Endothelial cell (in vitro differentiated cells): ENCODE results near the gene DNAJC1. TPM values are rescaled to one million over a fixed set of nuclear protein-coding genes. Genes with fewer than 3 reads are reported as not detected.

ENCODE experiments used
- DNase-seq: peaks from one replicate; pipeline ENCODE4 v3.0.0; 2021; ENCODE audit warnings: low spot score
- H3K27ac Mint-ChIP-seq: one replicate; pipeline ENCODE4 v1.8.0; 2021; ENCODE audit warnings: mixed read lengths, inconsistent platforms; ENCODE audit not compliant: unreplicated experiment
- H3K27me3 Mint-ChIP-seq: one replicate; pipeline ENCODE4 v1.8.0; 2021; ENCODE audit warnings: mild to moderate bottlenecking, moderate library complexity, mixed read lengths, inconsistent platforms; ENCODE audit not compliant: unreplicated experiment
- H3K36me3 Mint-ChIP-seq: one replicate; pipeline ENCODE4 v1.8.0; 2021; ENCODE audit warnings: mild to moderate bottlenecking, low read depth, mixed read lengths, inconsistent platforms; ENCODE audit not compliant: unreplicated experiment
- H3K4me1 Mint-ChIP-seq: one replicate; pipeline ENCODE4 v1.8.0; 2021; ENCODE audit warnings: mild to moderate bottlenecking, mixed read lengths, inconsistent platforms; ENCODE audit not compliant: unreplicated experiment
- H3K4me3 Mint-ChIP-seq: one replicate; pipeline ENCODE4 v1.8.0; 2021; ENCODE audit warnings: mild to moderate bottlenecking, mixed read lengths, inconsistent platforms; ENCODE audit not compliant: unreplicated experiment
- H3K9me3 Mint-ChIP-seq: one replicate; pipeline ENCODE4 v1.8.0; 2021; ENCODE audit warnings: mixed read lengths, inconsistent platforms; ENCODE audit not compliant: unreplicated experiment
- total RNA-seq: library from RNA; stranded (reverse); fragmentation: NEBNext Ultra II Directional; extraction: Animal tissue kit (Norgen Biotek cat#: 25700); gene quantifications from one replicate; pipeline ENCODE4 v1.2.1, GENCODE V29; 2021; ENCODE audit not compliant: unreplicated experiment
- TF ChIP-seq, protein P1 (sequence below): fragments of 200-600 bp; sonication (generic); IDR thresholded peaks from one replicate; pipeline ENCODE4 v1.5.0; 2021; ENCODE audit warnings: antibody characterized with exemption; ENCODE audit not compliant: unreplicated experiment

The DNAJC1 gene
- total RNA-seq, 1 donor from 2014 or later: 32.0 TPM

DNA sequence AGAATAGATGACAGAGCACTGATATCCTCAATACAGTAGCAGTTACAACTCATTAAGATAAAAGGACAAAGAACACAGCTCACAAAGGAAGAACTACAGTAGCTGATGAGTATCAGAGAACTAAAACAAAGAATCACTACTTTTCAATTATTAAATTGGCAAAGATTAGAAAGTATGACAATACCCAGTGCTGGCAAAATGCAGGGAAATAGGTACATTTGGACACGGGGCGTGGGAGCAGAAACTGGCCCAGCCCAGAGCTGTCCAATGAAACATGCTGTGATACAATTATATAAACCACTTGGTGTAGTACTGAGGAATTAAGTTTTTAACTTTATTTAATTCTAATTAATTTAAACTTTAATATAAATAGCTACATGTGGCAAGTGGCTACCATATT is 243.2 kb downstream of the DNAJC1 start:
- H3K36me3 Mint-ChIP-seq: peaks cover 3% of the 10 kb centered on the region
- H3K27me3 Mint-ChIP-seq: peaks cover 2% of the 10 kb centered on the region
- H3K4me3 Mint-ChIP-seq: no peak overlapping the region
- peaks cover 8% of the 10 kb centered on the region for H3K4me1 Mint-ChIP-seq
- DNase-seq: no peak
- TF ChIP-seq, protein P1, sequence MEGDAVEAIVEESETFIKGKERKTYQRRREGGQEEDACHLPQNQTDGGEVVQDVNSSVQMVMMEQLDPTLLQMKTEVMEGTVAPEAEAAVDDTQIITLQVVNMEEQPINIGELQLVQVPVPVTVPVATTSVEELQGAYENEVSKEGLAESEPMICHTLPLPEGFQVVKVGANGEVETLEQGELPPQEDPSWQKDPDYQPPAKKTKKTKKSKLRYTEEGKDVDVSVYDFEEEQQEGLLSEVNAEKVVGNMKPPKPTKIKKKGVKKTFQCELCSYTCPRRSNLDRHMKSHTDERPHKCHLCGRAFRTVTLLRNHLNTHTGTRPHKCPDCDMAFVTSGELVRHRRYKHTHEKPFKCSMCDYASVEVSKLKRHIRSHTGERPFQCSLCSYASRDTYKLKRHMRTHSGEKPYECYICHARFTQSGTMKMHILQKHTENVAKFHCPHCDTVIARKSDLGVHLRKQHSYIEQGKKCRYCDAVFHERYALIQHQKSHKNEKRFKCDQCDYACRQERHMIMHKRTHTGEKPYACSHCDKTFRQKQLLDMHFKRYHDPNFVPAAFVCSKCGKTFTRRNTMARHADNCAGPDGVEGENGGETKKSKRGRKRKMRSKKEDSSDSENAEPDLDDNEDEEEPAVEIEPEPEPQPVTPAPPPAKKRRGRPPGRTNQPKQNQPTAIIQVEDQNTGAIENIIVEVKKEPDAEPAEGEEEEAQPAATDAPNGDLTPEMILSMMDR: no peak
- no peaks in the 10 kb centered on the region for H3K9me3 Mint-ChIP-seq
- no peak overlapping the region for H3K27ac Mint-ChIP-seq

DNA sequence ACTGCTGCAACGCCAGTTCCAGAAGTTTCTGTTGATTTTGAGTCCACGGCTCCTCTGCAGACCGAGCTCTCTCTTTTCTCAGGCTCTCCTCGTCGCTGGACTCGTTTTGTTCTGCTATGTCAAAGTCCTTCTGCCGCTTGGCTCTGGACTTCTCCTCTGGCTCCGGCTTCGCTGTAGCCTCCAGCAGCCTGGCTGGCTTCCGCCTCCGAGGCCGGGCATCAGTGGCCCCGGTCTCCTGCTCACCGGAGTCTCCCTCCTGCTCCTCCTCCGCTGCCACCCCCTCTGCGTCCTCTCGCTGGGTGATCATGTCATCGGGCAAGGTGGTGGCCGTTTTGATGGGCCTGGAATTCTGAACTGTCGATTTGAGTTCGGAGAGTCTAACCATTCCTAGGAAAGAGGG is 244.3 kb downstream of the DNAJC1 start:
- peaks cover 3% of the 10 kb centered on the region for H3K36me3 Mint-ChIP-seq
- DNase-seq: no peak
- TF ChIP-seq, protein P1: no peak
- H3K4me1 Mint-ChIP-seq: peaks cover 4% of the 10 kb centered on the region
- H3K4me3 Mint-ChIP-seq: no peak overlapping the region
- H3K9me3 Mint-ChIP-seq: no peaks in the 10 kb centered on the region
- H3K27me3 Mint-ChIP-seq: peaks cover 2% of the 10 kb centered on the region
- H3K27ac Mint-ChIP-seq: no peak overlapping the region

DNA sequence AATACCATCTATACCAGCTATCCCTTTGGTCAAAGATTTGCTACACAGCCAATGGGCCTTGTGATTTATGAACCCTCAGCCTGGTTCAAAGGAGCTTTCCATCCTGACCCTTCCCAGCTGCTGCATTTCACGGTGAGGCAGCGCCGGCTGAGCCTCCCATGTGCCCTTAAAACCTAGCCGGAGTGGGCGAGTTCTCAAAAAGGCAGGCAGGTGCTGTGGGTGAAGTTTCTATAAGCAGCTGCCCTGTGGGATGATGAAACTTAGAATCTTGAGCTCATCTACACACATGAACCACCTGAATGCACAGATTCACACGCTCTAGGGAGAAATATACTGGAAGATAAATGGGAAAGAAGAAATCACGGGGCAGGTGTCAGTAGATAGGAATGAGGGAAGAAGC is 244.8 kb downstream of the DNAJC1 start:
- Mint-ChIP-seq H3K4me1 (peaks cover 4% of the 10 kb centered on the region), H3K36me3 (peaks cover 3% of the 10 kb centered on the region), H3K27ac (no peak overlapping the region), H3K4me3 (no peak overlapping the region), H3K9me3 (no peaks in the 10 kb centered on the region), H3K27me3 (peaks cover 2% of the 10 kb centered on the region)
- TF ChIP-seq, protein P1: no peak
- DNase-seq: no peak

DNA sequence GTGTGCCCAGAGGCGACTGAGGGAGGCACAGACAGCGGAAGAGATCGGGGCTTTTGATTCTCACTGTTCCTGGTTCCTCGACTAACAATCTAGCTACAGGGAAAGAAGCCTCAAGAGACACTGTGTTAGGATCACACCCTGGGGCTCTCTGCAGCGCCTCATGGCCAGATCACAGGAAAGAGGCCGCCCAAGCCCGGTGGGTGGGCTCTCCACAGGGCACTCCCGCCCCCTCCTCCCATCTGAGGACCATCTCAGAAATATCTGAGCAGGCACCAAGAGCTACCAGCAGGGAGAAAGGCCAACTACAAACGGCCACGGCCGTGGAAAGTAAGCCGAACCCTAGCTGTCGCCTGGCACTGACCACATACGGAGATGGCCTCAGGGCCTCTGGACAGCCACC is 245.3 kb downstream of the DNAJC1 start:
- Mint-ChIP-seq H3K9me3 (no peaks in the 10 kb centered on the region), H3K27ac (no peak overlapping the region), H3K4me1 (peaks cover 4% of the 10 kb centered on the region), H3K36me3 (peaks cover 3% of the 10 kb centered on the region), H3K4me3 (no peak overlapping the region), H3K27me3 (peaks cover 4% of the 10 kb centered on the region)
- no peak for DNase-seq
- TF ChIP-seq, protein P1: no peak

DNA sequence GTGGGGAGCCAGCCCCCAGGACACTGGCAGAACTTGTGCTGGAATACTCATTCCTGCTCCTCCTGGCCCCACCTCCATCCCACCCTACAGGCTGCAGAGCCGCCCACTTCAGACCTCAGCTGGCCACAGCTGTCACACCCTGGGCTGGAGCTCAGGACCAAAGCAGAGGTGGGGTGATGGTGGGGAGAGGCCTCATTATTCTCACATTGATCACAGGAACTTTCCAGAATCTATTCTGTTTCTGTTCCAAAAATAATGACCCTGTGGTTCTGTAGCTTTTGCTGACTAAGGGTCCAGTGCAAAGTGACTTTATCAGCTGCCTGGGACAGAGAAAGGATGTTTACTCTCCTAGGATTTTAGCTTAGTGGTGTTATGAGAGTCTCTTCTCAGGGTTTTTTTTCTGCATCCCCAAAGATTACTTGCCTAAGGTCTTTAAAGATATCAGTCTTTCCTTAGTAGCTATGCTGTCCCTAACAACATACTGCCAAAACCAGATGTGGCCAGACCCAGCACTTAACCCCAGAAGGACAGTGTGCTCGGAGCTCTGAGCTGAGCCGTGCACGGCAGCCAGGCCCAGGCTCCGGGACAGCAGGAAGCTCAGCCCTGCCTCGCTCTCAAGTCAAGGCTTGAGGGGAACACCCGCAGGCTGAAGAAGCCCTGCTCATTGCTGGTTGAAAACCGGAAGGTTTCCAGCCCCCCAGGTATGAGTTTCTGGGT is 246.2 kb downstream of the DNAJC1 start:
- TF ChIP-seq, protein P1: no peak
- Mint-ChIP-seq H3K4me1 (peaks cover 4% of the 10 kb centered on the region), H3K27me3 (peaks cover 6% of the 10 kb centered on the region), H3K9me3 (no peaks in the 10 kb centered on the region), H3K4me3 (no peak overlapping the region), H3K27ac (no peak overlapping the region), H3K36me3 (peaks cover 3% of the 10 kb centered on the region)
- no peak for DNase-seq
